Stimulated activated naive CD4-positive, alpha-beta T cell treated with Interleukin-2 at 50 U/mL for 16 hours (primary cell): ENCODE data around the gene LDLRAP1.

Experiments used
- DNase-seq: peaks from one replicate; lab custom pipeline; 2025; lab: John Stamatoyannopoulos, UW

LDLRAP1 gene

DNA sequence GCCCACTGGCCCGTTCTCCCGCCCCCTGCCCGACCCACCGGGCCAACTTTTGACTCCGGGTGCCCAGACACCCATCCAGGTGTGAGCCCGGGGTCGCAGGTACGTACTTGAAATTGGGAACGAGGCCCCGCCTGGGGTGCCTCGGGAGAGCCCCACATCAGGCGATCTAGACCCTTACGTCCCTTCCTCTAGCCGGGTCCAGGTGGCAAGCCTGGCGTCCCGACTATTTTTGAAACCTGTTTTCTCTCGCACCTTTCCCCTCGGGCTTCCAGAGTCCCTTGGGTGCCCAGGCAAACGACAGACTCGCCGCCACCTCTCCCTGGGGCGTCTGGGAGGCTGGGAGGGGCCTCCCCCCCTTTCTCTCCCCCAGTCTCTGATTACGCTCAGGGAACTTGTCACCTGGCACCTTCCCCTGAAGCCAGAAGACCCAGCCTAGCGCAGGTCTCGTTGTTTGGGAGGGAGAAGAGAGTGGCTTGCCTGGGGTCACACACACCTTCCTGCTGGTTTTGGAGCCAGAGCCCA lies 898 bp downstream of the LDLRAP1 start:
- no peak for DNase-seq

DNA sequence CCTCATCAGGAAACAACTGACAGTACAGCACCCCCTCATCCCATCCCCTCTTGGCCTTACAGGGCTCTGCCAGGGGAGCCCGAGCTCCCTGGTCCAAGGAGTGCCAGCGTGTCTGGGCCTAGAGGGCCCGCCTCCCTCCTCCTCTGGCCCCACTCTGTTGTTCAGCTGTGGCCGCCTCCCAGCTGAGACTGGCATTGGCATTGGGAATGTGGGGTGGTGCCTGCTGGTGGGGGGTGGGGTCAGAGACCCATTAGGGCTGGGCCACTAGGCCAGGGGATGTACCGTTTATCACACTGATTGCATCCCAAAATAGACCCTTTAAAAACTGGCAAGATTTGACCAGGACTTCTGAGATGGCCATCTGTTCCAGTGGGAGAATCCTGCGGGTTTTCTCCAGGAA lies 1.4 kb downstream of the LDLRAP1 start:
- no peak for DNase-seq

DNA sequence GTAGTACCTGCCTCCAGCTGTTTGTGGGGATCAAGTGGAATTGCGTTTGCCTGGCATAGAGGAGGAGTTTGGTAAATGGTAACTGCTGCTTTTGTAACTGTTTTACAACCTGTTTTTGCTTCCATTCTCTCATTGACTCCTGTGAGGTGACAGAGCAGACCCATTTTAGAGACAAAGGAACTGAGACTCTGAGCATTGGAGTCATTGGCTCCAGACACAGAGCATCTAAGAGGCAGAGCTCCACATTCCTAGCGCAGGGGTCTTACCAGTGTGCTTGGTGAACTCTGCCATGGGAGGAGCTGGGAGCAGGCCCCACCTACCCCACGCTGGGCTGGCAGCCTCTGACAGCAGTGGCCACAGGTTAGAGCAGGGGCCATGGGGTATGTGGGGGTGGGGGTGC lies 2.4 kb downstream of the LDLRAP1 start:
- no peak for DNase-seq

DNA sequence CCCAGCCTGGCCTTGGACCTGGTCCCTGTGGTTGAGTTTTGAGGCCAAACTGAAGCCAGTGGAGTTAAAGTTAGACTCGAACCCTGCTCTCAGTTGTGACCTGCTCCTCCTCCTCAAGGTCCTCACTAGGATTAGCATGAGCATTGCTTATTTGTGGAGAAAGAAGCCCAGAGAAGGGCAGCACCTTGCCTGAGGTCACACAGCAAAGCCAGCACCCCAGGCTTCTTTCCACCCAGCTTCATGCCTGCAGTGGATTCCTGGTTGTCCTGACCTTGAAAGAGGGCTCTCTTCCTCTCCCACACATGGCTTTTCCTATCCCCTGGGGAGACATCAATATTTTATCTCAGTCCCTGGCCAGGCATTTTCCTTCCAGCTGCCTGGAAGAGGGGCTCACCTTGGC lies 2.8 kb downstream of the LDLRAP1 start:
- DNase-seq: no peak

DNA sequence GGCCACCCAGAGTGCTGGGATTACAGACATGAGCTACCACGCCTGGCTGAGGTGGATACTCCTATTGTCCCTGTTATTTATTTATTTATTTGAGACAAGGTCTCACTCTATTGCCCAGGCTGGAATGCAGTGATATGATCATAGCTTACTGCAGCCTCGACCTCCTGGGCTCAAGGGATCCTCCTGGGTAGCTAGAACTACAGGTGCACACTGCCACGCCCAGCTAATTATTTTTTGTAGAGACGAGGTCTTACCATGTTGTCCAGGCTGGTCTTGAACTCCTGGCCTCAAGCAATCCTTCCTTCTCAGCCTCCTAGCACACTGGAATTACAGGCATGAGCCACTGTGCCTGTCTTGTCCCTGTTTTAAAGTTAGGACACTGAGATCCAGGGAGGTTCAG lies 5.2 kb downstream of the LDLRAP1 start:
- DNase-seq: no peak

DNA sequence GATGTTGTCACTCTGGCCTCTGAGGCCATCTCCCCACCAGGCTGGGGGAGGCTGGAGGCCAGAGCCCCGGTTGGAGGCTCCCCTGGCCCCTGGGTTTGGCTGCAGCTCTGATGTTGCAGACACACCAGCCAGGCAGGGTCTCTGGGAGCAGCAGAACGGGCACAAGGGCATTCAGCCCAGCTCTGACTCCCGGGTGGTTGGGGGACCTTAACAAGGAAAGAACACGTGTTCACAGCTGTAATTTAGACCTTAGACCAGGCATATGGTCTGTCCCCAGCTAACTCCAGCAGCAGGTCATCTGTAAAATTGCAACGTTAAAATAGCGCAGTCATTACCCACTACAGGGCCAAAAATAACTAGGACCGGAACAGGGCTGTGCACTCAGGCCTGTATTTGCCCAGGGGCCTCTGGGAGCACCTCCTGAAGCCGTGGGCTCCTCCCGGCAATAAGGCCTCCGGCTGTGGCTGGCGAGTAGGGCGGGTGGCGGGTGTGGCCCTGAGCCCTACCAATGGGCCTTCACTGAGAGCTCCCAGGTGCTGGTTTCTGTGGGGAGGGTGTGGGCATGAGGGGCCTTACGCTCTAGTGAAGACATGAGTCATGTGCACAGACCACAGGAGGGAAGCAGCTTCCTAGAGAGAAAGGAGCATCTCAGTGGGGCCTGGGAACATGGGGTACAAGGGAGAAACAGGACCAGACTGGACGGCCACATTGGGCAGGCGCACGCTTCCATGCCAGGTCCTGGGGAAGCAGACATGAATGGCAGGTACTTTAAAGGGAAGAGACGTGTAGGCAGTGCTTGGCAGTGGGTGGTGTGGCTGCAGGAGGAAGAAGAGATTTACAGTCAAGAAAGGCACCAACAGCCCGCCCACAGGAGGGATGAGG lies 6.1 kb downstream of the LDLRAP1 start:
- peak; percentile 84 for DNase-seq

DNA sequence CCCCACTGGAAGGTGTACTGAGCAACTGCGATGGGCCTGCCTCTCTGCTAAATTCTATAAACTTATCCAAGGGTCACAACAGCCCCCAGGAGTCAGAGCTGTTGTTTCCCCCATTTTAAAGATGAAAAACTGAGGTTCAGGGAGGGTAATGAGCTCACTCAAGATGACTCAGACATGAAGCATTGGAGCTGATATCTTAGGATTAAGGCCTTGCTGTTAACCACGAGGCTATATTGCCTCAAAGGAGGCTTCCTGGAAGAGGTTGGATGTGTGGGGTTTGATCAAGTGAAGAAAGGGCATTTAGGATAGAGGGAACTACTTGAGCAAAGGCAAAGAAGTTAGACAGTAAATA lies 6.7 kb downstream of the LDLRAP1 start:
- no peak for DNase-seq

DNA sequence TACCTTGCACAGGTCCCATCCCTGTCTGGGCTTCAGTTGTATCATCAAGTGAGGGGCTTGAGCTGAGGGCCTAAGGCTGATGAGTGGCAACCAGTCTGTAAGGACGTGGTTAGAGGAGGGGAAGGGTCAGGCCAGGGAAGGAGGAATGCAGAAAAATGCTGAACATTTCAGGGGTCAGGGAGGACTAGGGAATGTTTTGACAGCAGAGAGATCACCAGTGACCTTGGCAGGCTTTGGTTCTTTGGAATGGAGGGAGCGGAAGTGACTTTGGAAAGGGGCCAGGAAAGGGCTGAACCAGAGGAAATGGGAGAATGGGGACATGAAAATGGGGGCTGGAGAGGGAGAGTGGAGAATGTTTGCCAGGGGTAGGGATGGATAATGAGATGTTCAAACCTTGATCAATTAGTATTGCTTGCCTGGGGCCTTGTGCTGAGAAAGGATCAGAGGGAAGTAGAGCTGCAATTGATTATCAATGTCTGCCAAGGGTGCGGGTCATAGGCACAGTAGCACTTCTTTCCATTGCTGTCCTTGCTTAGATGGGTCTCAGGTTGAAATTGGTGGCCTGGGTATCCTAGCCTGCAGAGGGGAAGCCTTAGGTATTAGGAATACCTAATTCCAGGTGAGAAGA lies 7.4 kb downstream of the LDLRAP1 start:
- DNase-seq: no peak

DNA sequence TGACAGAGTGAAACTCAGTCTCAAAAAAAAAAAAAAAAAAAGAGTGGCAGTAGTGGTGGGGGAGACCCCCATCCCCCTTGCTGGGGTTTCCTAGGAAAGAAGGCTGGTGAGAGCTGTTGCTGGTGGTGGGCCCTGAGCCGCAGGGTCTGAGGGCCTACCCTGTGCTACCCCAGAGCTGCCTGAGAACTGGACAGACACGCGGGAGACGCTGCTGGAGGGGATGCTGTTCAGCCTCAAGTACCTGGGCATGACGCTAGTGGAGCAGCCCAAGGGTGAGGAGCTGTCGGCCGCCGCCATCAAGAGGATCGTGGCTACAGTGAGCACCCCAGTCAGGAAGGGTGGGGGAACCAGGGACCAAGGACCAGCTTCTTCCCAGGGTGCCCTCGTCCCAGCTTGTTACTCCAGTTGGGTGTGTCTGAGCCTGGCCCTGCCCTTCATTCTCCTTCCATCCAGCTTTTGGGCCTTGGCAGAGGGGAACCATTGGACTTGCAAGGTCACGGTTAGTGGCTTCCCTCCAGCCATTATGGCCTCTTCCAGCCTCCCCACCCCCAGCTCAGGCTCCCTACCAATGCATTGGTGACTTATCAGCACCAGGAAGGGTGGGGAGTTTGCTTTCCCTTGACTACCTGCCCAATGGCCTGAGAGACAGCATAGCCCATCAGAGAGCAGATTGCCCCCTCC lies 10.5 kb downstream of the LDLRAP1 start:
- no peak for DNase-seq

DNA sequence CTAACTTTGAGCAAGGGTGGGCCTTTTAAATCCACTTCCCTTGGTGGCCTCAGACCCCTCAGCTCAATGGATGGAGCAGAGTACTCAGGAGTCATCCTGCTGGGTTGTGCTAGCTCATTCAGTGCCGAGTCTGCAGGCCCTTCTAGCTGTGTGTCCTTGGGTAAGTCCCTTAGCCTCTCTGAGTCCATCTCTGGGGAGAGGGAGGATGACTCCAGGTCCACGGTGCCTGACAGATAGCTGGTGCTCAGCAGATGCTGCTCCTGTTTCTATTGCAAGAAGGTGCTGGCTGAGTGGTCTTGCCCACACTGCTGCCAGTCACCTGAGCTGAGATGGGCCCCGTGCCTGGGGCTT lies 11.0 kb downstream of the LDLRAP1 start:
- DNase-seq: no peak

DNA sequence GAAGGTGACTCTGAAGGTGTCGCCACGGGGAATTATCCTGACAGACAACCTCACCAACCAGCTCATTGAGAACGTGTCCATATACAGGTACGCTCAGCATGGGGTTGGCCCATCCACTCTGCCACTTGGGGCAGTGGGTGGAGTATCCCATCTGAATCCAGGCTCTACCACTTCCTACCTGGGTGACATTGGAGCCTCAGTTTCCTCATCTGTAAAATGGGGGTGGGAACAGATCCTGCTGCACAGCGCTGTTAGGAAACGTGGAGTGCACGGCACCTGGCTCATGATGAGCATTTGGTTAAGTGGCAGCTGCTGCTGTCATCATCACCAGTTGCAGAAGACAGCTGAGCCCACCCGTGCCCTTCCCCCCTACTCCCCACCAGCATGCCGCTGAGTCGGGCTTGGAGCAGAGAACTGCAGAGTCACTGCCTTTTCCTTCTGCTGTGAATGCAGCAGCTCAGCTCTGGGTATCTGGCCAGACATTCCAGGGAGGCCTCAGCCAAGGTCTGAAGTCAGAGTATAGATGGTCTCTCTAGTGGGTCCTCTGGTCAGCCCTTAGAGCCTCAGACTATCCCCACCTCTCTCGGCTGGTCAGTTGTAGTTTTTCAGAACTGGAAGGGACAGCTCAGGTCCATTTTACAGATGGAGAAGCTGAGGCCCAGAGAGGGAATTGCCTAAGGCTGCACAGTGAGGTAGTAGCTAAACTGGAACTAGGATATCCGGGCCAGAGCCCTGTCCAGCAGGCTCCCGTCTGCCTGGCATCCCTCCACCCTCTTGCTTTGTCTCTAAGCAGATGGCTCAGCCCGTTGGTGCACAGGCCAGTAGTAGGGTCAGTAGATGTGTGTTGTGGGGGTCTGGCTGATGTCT lies 11.7 kb downstream of the LDLRAP1 start:
- DNase-seq: no peak

DNA sequence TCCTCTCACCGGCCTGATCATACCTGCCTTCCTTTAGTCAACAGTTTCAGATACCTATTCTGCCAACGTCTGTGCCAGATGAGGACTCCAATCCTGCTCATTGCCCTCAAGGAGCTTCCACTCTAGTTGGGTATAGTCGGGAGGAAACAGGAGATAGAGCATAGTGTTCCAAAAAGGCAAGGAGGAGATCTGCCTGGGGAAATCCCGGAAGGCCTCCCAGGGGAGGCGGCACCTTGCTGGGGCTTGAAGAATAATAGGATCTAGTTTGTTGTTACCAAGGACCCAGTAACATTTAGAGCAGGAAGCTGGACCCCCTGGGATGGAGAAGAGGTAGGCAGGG lies 12.3 kb downstream of the LDLRAP1 start:
- DNase-seq: no peak

DNA sequence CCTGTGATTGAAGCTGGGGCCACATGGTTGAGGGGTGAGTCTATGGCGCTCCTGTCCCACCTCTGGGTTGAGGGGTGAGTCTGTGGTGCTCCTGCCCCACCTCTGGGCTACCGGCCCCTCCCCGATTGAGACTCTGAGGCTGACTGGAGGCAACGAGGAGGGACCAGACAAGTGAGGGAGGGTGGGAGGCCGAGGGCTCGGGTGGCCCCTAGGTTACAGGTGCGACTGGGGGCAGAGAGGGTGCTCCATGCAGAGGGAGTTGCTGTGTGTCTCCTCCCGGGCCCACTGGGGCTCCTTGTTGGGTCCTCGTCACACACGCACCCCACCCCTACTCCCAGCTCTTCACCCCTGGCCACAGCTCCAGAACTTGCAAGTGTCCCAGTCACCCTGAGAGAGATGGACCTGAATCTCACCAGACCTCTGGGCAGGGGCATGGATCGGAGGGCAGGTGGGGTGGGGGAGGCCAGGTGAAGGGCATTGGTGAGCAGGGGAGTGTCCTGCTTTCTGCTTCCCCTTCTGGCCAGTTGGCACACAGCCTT lies 12.8 kb downstream of the LDLRAP1 start:
- no peak for DNase-seq

DNA sequence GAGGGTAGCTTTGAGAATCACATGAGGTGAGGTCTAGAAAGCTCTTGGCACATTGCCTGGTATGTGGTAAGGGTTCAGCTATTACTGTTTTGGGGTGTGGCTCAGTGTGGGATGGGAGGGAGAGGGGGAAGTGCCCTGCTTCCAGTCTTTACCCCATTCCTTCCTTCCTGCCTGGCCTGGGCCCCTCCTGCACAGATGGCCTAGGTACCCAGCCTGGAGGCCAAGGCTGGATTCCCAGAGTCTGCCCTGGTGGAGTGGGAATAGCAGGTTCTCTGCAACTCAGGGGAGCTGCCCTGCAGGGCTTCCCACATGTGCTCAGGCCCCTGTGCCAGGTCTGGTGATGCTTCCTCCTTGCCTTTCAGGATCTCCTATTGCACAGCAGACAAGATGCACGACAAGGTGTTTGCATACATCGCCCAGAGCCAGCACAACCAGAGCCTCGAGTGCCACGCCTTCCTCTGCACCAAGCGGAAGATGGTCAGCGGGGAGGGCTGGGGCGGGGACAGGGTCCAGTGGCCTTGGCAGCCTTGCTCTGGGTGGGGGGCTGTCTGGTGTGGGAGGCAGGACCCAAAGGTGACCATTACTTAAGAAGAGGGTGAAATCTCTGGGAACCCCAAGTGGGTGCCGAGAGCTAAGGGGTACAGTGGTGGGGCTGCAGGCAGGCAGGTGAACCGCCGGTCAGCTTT lies 13.5 kb downstream of the LDLRAP1 start:
- DNase-seq: no peak

DNA sequence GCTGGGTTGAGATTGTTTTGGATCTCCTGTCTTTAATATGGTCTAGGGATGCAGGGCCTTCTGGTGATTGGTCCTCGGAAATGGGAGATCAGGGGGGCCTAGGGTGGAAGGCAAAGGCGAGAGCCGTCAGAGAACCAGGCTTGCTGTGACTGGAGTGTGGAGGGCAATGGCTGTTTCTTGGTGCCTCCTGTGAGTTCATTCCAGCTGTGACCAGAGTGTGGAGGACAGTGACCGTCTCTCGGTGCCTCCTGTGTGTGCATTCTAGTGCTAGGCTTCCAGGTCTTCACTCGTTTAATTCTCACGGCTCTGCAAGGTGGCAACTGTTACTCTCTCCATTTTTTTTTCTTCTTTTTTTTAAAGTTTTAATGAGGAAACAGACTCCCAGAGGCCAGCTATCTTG lies 14.1 kb downstream of the LDLRAP1 start:
- no peak for DNase-seq

DNA sequence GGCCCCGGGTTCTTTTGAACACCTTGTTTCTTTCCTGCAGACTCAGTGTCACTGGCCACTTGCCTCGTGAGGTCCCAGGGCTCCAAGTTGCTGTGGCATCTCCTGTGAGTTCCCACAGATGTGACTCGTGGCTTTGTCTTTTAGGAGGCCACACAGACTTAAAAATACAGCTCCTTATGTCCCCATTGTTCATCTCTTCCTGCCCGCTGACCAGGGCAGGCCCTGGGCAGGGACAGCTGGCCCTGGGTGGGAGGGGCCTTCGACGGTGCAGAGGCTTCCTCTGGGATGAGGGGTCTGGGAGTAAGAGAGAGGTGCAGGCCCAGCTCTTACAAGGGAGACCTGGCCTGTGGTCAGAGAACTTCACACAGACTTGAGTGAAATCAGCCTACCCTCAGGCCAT lies 15.6 kb downstream of the LDLRAP1 start:
- DNase-seq: no peak

DNA sequence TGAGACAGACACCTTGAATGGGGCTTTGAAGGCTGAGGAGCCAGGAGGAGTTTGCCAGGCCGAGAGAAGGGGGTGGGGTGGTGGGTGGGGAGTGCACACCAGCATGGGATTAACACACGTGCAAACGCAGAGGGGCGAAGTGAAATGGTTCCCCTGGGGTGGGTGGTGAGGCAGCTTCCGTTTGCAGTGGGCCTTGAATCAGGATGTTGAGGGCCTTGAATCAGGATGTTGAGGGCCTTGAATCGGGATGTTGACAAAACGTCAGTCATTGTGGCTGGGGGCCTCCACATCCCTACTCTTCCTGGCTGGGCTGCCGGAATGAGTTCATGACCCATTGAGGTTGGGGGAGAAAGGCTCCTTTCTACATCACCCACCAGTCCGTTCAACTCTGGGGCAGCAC lies 16.6 kb downstream of the LDLRAP1 start:
- DNase-seq: no peak

DNA sequence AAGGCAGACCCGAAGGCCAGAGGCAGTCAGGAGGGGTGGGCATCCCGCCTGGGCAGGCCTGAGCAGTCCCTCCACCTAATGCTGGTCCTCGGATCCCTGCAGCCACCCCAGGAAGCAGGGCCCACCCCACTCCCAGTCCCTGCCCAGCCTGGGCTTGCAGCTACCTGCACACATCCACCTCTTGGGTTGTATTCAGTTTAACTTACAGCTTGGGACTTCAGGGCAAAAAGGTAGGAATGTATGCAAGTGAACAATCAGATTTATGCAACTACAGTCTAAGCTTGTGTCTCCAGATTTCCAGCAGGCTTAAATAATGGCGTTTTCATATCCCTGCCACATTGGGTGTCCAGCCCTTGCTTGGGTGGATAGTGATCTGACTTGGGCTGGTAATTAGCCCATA lies 17.4 kb downstream of the LDLRAP1 start:
- no peak for DNase-seq

DNA sequence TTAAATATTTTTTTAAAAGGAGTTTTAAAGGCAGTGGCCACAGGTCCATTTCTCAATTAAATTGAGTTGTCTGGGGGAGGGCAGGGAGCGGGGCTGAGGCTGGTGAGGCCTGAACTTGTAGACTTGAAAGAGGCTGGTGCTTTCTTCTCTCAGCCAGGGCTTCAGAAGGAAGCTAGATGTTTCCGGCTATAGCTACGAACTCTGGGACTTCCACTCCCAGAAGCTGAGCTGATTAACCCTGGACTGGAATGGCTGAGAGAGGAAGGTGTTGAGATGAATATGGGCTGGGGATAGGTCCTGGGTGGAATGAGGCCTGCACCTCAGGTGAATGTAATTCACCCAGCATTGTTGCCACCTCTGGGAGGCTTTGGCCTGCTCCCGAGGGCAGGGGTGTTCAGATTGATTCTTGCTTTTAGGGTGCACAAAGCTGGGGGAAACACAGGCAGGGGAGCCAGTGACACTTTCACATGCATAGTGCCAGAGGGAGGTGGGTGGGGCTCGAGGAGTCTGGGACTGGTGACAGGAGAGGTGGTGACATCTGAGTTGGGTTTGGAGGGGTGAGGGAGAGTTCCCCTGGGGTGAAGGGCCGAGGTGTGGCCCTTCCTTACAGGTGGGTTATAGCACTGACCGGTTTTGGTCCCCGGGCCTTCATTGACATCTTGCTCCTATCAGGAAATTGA lies 18.2 kb downstream of the LDLRAP1 start:
- DNase-seq: no peak

DNA sequence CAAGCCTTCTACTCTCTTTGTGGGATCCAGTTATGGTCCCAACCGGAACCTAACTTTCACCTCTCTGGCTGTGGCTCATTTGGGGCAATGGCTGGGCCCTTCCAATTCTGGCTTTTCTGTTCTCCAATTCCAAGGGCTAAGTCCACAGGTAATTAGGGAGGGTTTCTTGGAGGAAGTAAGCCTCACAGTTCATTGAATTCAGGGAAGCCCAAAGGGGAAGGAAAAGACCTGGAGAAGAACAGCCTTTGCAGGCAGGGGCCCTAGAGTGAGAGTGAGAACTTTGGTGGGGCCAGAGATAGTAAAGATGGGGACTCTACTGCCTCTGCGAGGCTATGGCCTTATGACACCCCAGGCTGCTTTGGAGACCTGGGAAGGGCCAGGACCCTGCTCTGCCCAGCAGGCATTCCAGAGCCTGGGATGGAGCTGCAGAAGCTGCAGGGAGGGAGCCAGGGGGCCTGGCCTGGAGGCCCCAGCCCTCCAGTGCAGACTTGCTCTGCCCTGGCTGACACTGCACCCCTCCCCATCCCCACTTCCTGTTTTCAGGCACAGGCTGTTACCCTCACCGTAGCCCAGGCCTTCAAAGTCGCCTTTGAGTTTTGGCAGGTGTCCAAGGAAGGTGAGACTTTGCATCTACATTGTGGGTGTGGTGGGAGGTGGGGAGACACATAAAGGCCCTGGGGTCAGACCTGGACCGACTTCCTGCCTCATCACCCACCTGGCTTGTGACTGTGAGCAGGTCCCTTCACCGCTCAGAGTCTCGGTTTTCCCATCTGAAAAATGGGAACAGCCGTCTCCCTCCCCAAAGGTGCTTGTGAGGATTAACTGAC lies 18.9 kb downstream of the LDLRAP1 start:
- peak; percentile 44 for DNase-seq
